Motor neuron (in vitro differentiated cells): Measurements from ENCODE around the gene PRDM12. TPM values are rescaled to one million over a fixed set of nuclear protein-coding genes. Genes with fewer than 3 reads are reported as not detected.
A peak's percentile ranks its signal among the peaks of the same experiment; 100 is the strongest.

ENCODE experiments used
- ATAC-seq, 8 experiments: fragments of 200-7000 bp; cut with Tn5 transposase; replicated peaks in 6 of 8; 2 replicates each; pipeline ENCODE4 v1.8.0; 2021; ENCODE audit warnings: mild to moderate bottlenecking in 8 of 8, moderate library complexity in 8 of 8
- H3K27ac ChIP-seq, 2 donors: fragments of 250-450 bp; sonication (Bioruptor Pico); 2 replicates each; pipeline ENCODE4 v1.9.0; 2021; ENCODE audit warnings: antibody characterized with exemption in 2 of 2, mild to moderate bottlenecking in 2 of 2, moderate library complexity in 1 of 2
- H3K4me1 ChIP-seq, 2 donors: fragments of 250-450 bp; sonication (Bioruptor Pico); replicated peaks in 1 of 2; 2 replicates each; pipeline ENCODE4 v1.6.1; 2021; ENCODE audit warnings: antibody characterized with exemption in 2 of 2, mild to moderate bottlenecking in 2 of 2, moderate library complexity in 1 of 2
- H3K4me3 ChIP-seq, 5 donors: fragments of 250-450 bp; sonication (Bioruptor Pico); 2 replicates each; pipeline ENCODE4 v1.9.0; 2021; ENCODE audit warnings: antibody characterized with exemption in 5 of 5, mild to moderate bottlenecking in 5 of 5, moderate library complexity in 4 of 5
- WGBS, 10 experiments: fragments of 450-650 bp; shearing (Covaris generic); methylation state at CpG; one replicate each; pipeline ENCODE4 v1.0.0; 2022; 5-methylcytosine and 5-hydroxymethylcytosine counted together
- in situ Hi-C, 9 experiments: fragments of 400-800 bp; cut with MboI; loops; one replicate each; pipeline ENCODE4 v1.15.0; 2021; ENCODE audit warnings: low sequenced_read_pairs in 9 of 9, low pct_unique_long_range_greater_than_20kb in 2 of 9; ENCODE audit not compliant: unreplicated experiment in 9 of 9
- total RNA-seq, 8 experiments: library from RNA; unstranded; fragments of 300-600 nt; gene quantifications; 2 replicates each; pipeline versions ENCODE4 v1.2.3 to v1.2.4, GENCODE V29; 2022

Gene PRDM12
- total RNA-seq, 8 experiments from 2014 or later = 0.21 to 0.96 (median 0.27) TPM; not detected in 3

DNA sequence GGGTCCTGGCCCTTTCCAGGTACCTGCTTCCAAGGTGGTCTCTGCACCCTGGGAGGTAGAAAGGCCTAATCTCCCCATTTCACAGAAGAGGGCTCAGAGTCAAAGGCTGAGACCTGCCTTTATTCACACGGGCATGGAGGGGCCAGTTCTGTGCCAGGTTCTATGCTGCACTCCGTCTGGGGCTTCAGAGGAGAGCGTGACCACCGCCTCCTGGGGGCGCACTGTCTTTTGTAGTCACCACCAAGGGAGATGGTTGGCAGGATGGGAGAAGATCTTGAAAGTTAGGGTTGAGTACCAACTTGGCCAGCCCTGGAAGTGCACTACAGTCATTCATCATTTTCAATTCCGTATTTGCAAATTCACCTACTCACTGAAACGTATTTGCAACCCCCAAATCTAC lies 23.7 kb upstream of the PRDM12 start:
- 0 to 90% (median 71%) methylated on average over 1 to 7 of the region's 7 CpGs; no CpG with 5 or more reads in 5 of the 10 experiments for WGBS, 10 experiments
- H3K4me3 ChIP-seq = no peak overlapping the region
- peaks cover 9 to 16% of the 10 kb centered on the region in 2 donors for H3K4me1 ChIP-seq
- no peak overlapping the region for H3K27ac ChIP-seq
- ATAC-seq = no peak
- in situ Hi-C loops = no loop called here

DNA sequence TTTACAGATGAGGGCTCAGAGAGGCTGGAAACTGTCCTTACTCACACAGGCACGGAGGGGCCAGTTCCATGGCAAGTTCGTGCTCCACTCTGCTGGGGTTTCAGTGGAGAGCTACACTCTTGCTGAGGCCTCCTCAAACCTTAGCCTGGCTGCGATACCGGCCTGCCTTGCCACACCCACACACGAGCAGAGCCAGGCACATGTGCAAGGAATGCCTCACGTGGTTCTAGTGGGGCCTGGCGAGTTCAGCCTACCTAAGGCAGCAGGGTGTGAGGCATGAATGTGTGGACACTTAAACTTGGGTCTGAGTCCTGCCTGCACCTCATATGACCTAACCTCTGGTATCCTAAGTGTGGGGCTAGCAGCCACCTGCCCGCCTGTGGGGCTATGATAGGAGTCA lies 21.5 kb upstream of the PRDM12 start:
- Histone ChIP-seq H3K4me3 (no peak overlapping the region), H3K4me1 (peaks cover 9 to 16% of the 10 kb centered on the region in 2 donors), H3K27ac (no peak overlapping the region)
- 0 to 100% (median 83%) methylated on average over 1 to 3 of the region's 8 CpGs; no CpG with 5 or more reads in 3 of the 10 experiments for WGBS, 10 experiments
- ATAC-seq = peak in 1 of 8 experiments; percentile 36
- in situ Hi-C loops = no loop called here

DNA sequence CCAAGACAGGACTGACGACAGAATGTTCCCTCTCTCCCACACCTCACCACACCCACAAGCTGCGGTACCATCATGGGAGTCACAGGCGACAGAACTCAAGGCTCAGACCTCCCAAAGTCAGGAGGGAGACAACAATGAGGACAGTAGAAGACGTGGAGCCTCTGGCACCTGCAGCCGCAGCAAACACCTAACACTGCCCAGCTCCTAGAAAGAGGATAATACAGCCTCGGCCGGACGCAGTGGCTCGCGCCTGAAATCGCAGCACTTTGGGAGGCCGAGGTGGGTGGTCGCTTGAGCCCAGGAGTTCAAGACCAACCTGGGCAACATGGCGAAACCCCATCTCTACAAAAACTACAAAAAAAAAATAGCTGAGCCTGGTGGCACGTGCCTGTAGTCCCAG lies 13.2 kb upstream of the PRDM12 start:
- Histone ChIP-seq H3K4me3 (no peak overlapping the region), H3K27ac (no peak overlapping the region), H3K4me1 (no peaks in the 10 kb centered on the region)
- in situ Hi-C loops = no loop called here
- no peak for ATAC-seq
- 46 to 100% (median 80%) methylated on average over 1 to 7 of the region's 15 CpGs; no CpG with 5 or more reads in 2 of the 10 experiments for WGBS, 10 experiments

DNA sequence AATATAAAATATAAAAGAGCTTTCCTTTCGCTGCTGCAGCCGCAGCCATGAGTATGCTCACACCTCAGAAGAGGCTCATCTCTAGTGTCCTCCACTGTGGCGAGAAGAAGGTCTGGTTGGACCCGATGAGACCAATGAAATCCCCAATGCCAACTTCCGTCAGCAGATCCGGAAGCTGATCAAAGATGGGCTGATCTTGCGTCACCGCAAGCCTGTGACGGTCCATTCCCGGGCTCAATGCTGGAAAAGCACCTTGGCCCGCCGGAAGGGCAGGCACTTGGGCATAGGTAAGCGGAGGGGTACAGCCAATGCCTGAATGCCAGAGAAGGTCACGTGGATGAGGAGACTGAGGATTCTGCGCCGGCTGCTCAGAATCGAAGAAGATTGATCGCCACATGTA lies 12.6 kb upstream of the PRDM12 start:
- Histone ChIP-seq H3K4me3 (no peak overlapping the region), H3K27ac (no peak overlapping the region), H3K4me1 (no peaks in the 10 kb centered on the region)
- 60 to 100% (median 91%) methylated on average over 1 to 11 of the region's 18 CpGs; no CpG with 5 or more reads in 2 of the 10 experiments for WGBS, 10 experiments
- in situ Hi-C loops = no loop called here
- ATAC-seq = no peak

DNA sequence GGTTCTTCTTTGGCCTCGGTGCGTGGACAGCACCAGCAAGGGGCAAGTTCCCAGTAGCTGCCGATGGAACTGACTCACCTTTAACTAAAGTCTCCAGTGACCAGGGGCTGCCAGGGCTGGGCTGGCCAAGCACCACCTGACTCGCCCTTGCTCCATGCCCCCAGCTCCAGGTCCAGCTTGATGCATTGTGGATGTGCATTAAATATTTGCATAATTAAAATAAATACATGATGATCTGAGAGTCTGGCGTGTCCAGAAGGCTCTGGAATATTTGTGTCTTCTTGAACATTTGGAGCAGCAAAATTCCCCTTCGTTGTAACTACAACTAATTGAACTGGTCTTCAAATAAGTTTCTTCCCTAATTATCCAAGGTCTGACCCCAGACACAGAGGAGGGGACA lies 9.5 kb upstream of the PRDM12 start:
- Histone ChIP-seq H3K4me3 (no peak overlapping the region), H3K27ac (no peak overlapping the region), H3K4me1 (peaks cover 0 to 3% of the 10 kb centered on the region in 2 donors)
- in situ Hi-C loops = no loop called here
- peak in 1 of 8 experiments; percentile 78 for ATAC-seq
- WGBS, 10 experiments = 49 to 72% (median 68%) methylated on average over 3 to 5 of the region's 6 CpGs; no CpG with 5 or more reads in 4 of the 10 experiments

DNA sequence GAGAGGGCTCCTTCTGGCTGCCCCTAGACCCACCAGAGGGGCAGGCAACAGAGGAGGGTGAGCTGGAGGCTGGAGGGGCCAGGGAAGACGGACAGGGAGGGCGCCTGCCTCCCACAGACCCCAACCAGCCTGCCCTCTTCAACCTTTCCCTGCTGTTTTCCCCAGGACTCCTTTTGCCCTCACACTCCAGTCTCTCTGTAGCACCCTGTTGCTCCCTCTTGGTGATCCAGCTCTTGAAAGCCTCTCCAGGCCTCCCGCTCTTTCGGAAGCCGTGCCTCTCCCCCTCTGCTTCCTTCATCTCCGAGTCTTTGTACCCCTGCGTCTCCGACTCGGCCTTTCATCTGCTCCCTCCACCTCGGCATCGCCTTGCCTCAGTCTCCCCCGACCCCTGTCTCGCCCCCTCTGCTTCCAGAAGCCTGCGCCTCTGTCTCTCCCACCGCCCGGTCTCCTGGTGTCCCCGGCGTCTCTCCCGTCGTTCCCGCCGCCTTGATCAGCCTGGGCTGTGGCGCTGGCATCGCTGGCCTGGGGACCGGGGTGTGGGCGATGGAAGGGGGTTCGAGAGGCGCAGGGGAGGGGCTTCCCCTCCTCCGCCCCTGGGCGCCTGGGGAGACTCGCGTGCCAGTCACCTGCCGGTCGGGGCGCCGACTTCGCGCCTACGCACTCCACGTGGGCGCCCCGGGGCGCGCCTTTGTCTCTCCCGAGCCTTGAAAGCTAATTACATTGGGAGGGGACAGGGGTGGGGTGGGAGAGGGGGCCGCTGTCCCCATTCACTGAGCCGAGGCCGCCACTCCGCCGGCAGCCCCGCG lies 5.3 kb upstream of the PRDM12 start:
- no peak for ATAC-seq
- H3K4me1 ChIP-seq = peaks cover 0 to 21% of the 10 kb centered on the region in 2 donors
- in situ Hi-C loops = no loop called here
- no peak overlapping the region for H3K27ac ChIP-seq
- no peak overlapping the region for H3K4me3 ChIP-seq
- WGBS, 10 experiments = 16% methylated on average over 7 of the region's 52 CpGs; no CpG with 5 or more reads in 9 of the 10 experiments

DNA sequence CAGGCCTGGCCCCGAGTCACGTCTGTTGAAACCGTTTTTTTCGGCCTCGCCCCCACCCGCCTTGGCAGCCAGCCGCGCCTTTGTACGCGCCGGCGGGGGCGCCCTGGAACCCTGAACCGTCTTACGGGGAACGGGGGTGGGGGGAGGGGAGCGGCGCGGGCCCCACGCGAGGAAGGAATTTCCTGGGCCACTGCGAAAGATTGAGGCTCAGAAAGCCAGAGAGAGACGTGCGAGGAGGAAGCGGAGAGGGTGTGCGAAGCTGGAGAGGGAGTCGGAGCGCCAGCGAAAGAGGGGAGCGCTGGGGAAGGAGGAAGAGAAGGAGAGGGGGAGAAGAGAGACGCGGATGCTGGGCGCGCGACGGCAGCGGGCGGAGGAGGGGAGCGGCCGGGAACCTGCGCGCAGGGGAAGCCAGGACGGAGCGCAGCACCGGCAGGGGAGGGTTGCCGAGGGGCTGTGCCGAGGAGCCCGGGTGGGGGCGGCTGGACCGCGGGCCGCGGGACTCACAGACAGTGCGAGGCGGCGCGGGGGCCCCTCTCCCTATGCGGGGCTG lies 4.6 kb upstream of the PRDM12 start:
- in situ Hi-C loops = no loop called here
- Histone ChIP-seq H3K27ac (no peak overlapping the region), H3K4me3 (no peak overlapping the region), H3K4me1 (peaks cover 0 to 21% of the 10 kb centered on the region in 2 donors)
- no peak for ATAC-seq
- WGBS, 10 experiments = no CpG with 5 or more reads among the region's 58 CpGs

DNA sequence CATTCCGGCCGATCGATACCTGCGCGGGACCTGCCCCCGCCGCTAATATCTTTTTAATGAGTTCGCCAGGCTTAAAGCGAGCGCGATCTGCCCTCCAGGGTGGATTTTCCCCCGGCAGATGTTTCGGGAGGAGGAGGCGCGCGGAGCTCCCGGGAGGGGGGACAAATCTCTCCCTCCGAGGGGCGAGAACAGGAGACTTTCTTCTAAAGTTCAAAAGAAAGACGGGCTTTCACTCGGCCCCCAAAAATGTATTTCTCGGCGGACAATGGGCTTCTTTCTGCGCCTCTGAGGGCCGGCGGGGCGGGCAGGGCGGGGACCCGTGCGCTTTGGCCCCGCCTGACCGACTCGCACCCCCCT lies 4.1 kb upstream of the PRDM12 start:
- WGBS, 10 experiments = 0 to 4% (median 0%) methylated on average over 5 to 9 of the region's 33 CpGs; no CpG with 5 or more reads in 7 of the 10 experiments
- in situ Hi-C loops = no loop called here
- ATAC-seq = no peak
- no peak overlapping the region for H3K4me3 ChIP-seq
- H3K4me1 ChIP-seq = peaks cover 2 to 24% of the 10 kb centered on the region in 2 donors
- no peak overlapping the region for H3K27ac ChIP-seq

DNA sequence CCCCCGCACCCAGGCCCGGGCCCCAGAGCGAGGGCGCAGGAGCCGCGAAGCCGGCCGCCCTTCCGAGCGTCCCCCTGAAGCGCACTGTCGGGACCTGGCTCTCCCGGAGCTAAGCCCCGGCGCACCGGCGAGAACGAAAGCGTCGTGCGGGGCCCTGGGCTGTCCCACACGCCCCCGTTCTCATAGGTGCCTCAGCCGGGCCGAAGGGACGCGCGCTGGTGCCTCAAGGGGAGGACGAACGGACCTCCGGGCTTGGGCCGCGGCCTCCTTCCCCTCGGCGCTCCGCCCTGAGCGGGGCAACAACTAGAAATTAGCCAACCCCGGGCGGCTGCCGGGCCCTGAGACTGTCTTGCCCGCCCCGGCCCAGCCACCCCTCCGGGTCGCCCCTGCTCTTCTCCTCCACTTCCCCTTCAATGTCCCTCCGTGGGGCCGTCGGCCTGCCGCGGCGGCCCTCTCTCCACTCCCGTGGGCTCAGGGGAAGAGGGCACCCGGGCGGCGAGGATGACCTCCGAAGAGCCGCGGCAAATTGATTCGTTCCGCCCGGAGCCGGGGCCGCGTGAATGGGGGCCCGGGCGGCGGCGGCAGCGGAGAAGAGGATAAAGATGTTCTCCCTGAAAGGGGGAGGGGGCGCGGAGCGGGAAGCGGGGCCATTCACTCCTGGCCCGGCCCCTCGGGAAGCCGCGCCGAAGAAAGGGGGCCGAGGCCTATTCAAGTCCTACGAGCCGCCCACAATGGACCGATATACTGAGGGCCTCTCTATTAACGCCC lies 3.5 kb upstream of the PRDM12 start:
- peaks cover 7 to 30% of the 10 kb centered on the region in 2 donors for H3K4me1 ChIP-seq
- in situ Hi-C loops = no loop called here
- 0% methylated on average over 5 of the region's 82 CpGs; no CpG with 5 or more reads in 9 of the 10 experiments for WGBS, 10 experiments
- peak overlapping the region in 1 of 5 donors; percentile 4 for H3K4me3 ChIP-seq
- no peak overlapping the region for H3K27ac ChIP-seq
- ATAC-seq = peak in 3 of 8 experiments; percentile 19 to 32 (median 25)

DNA sequence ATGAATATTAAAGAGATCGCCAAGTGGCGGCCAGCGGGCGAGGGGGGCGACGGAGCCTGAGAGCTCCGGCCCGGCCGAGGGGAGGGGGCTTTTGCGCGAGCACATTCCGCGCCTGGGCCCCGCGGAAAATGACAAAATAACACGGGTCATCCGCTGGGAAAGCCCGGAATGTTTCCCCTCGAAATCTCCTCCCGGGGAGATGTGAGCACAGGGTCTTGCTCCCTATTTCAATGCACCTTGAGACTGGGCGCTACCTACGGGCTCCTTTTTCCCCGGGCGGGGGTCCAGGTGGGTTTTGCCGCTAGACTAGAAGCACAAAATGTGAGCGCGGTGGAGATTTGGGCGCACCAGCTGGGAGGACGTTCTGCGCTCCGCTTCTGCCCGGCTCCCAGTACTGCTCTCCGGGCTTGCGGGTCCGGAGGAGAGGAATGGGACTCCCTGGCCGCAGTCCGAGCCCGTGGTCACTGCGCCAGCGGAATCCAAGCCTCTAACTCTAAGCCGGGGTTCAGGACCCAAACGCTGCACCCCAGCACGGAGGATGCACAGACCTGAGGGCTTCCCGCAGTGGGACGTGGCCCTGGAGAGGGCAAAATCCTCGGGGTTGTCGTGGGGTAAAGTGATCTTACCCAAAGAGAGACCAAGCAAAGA lies 2.8 kb upstream of the PRDM12 start:
- no peak for ATAC-seq
- WGBS, 10 experiments = 4 to 10% (median 5%) methylated on average over 2 to 21 of the region's 47 CpGs; no CpG with 5 or more reads in 7 of the 10 experiments
- Histone ChIP-seq H3K4me3 (no peak overlapping the region), H3K27ac (no peak overlapping the region), H3K4me1 (peaks cover 8 to 37% of the 10 kb centered on the region in 2 donors)
- in situ Hi-C loops = no loop called here

DNA sequence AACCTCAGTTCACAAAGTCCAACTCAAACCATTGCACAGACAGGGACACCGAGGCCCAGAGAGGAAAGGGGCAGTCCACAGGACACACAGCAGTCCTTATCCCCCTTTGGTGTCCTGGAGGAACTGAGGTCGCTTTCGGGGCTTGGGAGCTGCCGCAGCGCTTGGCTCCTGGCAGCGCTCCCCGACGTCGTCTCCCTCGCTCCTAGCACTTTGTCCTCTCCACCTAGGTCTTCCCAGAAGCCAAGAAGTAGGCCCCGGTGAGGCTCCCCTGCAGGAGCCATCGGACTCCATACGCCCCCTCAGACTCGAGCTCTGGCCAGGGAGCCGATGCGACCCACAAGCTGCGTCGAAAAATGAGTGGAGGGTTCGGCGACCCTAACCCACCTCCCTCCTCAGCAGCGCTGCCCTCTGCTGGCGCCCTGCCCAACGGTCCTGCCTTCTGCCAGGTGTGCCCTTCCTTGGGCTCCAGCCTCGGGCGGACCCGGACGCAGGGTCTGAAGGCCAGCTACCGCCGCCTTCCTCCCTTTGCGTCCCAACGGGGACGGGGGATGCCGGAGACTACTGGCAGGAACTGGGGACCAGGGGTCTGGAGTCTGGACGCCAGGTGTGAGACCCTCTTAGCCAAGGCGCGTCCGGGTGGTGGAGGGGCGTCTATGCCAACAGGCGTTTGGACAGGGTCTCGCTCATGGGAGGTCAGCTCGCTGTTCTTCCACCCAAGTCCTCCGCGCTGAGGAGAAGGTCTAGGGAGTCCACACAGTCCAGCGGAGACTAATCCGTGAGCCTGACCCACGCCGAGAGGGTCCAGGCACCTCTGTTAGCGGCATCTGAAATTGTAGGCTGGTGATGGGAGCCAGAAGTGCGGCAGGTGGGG lies 2.1 kb upstream of the PRDM12 start:
- no peak overlapping the region for H3K4me3 ChIP-seq
- in situ Hi-C loops = no loop called here
- peaks cover 8 to 38% of the 10 kb centered on the region in 2 donors for H3K4me1 ChIP-seq
- WGBS, 10 experiments = 0 to 33% (median 10%) methylated on average over 1 to 23 of the region's 49 CpGs; no CpG with 5 or more reads in 1 of the 10 experiments
- no peak overlapping the region for H3K27ac ChIP-seq
- ATAC-seq = peak in 1 of 8 experiments; percentile 3

DNA sequence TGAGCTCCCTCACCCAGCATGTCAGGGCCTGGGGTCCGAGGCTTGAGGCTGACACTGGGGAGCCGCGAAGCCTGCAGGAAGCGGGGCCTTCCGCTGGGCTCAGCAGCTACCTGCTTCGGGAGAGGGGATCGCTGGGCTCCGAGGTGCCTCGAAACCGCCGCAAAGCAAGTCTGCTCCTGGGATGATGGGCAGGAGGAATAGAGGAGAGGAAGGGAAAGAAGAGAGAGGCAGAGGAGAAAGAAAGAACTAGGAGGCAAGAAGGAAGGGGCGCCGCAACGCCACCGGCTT lies 1.5 kb upstream of the PRDM12 start:
- Histone ChIP-seq H3K27ac (no peak overlapping the region), H3K4me1 (peaks cover 8 to 38% of the 10 kb centered on the region in 2 donors), H3K4me3 (no peak overlapping the region)
- in situ Hi-C loops = no loop called here
- ATAC-seq = peak in 1 of 8 experiments; percentile 2
- WGBS, 10 experiments = 0 to 4% (median 0%) methylated on average over 2 to 9 of the region's 15 CpGs; no CpG with 5 or more reads in 5 of the 10 experiments
